Loucy (cell line): Measurements from ENCODE around the gene NIPA2.
"Not testable (repeated sequence)": the region's sequence is repeated elsewhere in the genome, so short reads cannot be mapped to it uniquely, and the experiment has no call there.

Experiments used
- CTCF ChIP-seq: fragments of 200-600 bp; sonication (generic); conservative IDR thresholded peaks from 2 replicates; pipeline ENCODE4 v1.5.1; 2014; ENCODE audit warnings: mild to moderate bottlenecking, antibody characterized with exemption, low read length
- EZH2phosphoT487 ChIP-seq: fragments of 200-600 bp; IDR thresholded peaks from 2 replicates; pipeline ENCODE4 v1.6.1; 2018; ENCODE audit warnings: antibody characterized with exemption, mild to moderate bottlenecking, moderate library complexity, borderline replicate concordance

- TF ChIP-seq CTCF, EZH2phosphoT487: not testable (repeated sequence)
Observed at GRCh38 chr15:22807831-22808230, 30.6 kb upstream of the NIPA2 start.
